A549 (cell line): ENCODE data around the gene GMNN. TPM values are rescaled to one million over a fixed set of nuclear protein-coding genes. Genes with fewer than 3 reads are reported as not detected.

Experiments used
- ATAC-seq, 2 experiments: fragments of 200-7000 bp in 1 of 2; fragments of >200 bp in 1 of 2; cut with Nextera tagmentation in 1 of 2; cut with Tn5 transposase in 1 of 2; 3 replicates each; pipeline versions ENCODE4 v1.8.0 to v1.9.1; 2018 to 2020; ENCODE audit warnings: mild to moderate bottlenecking in 1 of 2, moderate library complexity in 1 of 2
- CTCF ChIA-PET: fragments of 300-600 bp; sonication (Branson Sonifier 250); formaldehyde crosslinking; extraction: SDS; loops from one replicate; lab custom pipeline; 2021; ENCODE audit warnings: antibody characterized with exemption, inconsistent platforms; lab: Yijun Ruan, JAX
- POLR2A ChIA-PET: fragments of 350-600 bp; formaldehyde crosslinking; extraction: SDS; loops from one replicate; lab custom pipeline; 2021; ENCODE audit warnings: antibody characterized with exemption, inconsistent platforms; lab: Yijun Ruan, JAX
- DNase-seq, 2 experiments: peaks; one replicate each; pipeline versions ENCODE4 v3.0.0 to v3.0.0-alpha.2; 2011 to 2016; ENCODE audit warnings: low read depth in 1 of 2, low spot score in 1 of 2
- FAIRE-seq: peaks from 2 replicates; lab custom pipeline; 2011; peaks lifted over from hg19 to GRCh38; lab: Jason Lieb, UNC
- H3K27ac ChIP-seq, 2 experiments: fragments of >200 bp; sonication (Bioruptor Twin); formaldehyde crosslinking; 3 replicates each; pipeline ENCODE4 v1.5.1; 2016 to 2017
- H3K4me1 ChIP-seq: fragments of >200 bp; sonication (Bioruptor Twin); formaldehyde crosslinking; 3 replicates; pipeline ENCODE4 v1.6.1; 2016
- H3K4me2 ChIP-seq: fragments of >200 bp; sonication (Bioruptor Twin); formaldehyde crosslinking; 3 replicates; pipeline ENCODE4 v1.6.1; 2016
- H3K4me3 ChIP-seq: fragments of >200 bp; sonication (Bioruptor Twin); formaldehyde crosslinking; 3 replicates; pipeline ENCODE4 v1.5.1; 2016
- H3K9me3 ChIP-seq: fragments of >200 bp; sonication (Bioruptor Twin); formaldehyde crosslinking; 3 replicates; pipeline ENCODE4 v1.6.1; 2016
- BHLHE40 ChIP-seq: IDR thresholded peaks from 2 replicates; pipeline ENCODE4 v1.6.1; 2012; ENCODE audit warnings: low read depth, low read length, inconsistent platforms
- EHF ChIP-seq: fragments of 250-450 bp; sonication (Bioruptor Pico); IDR thresholded peaks from 2 replicates; pipeline ENCODE4 v1.5.0; 2020; ENCODE audit warnings: mild to moderate bottlenecking
- EP300 ChIP-seq, 2 experiments: fragments of >200 bp; sonication (Bioruptor Twin); formaldehyde crosslinking; IDR thresholded peaks; 2 replicates in 1 of 2; 3 replicates in 1 of 2; pipeline ENCODE4 v1.6.1; 2016 to 2017
- FOSB ChIP-seq: fragments of 250-450 bp; sonication (Bioruptor Pico); IDR thresholded peaks from 2 replicates; pipeline ENCODE4 v1.5.0; 2020; ENCODE audit warnings: mild to moderate bottlenecking, moderate library complexity
- FOSL2 ChIP-seq, 2 experiments: fragments of 450-650 bp in 1 of 2; fragments of >200 bp in 1 of 2; sonication (Bioruptor Twin) in 1 of 2; formaldehyde crosslinking; IDR thresholded peaks; 2 replicates each; pipeline versions ENCODE4 v1.5.0 to v1.6.1; 2016 to 2020; ENCODE audit warnings: mild to moderate bottlenecking in 1 of 2, moderate library complexity in 1 of 2
- FOXS1 ChIP-seq: fragments of 250-450 bp; sonication (Bioruptor Pico); IDR thresholded peaks from 2 replicates; pipeline ENCODE4 v1.5.0; 2020; ENCODE audit warnings: mild to moderate bottlenecking, moderate library complexity
- HOXA7 ChIP-seq: fragments of 250-450 bp; sonication (Bioruptor Pico); IDR thresholded peaks from 2 replicates; pipeline ENCODE4 v1.5.0; 2020; ENCODE audit warnings: mild to moderate bottlenecking, moderate library complexity
- HOXB5 ChIP-seq: fragments of 250-450 bp; sonication (Bioruptor Pico); IDR thresholded peaks from 2 replicates; pipeline ENCODE4 v1.5.0; 2020; ENCODE audit warnings: mild to moderate bottlenecking, moderate library complexity
- JUN ChIP-seq, 2 experiments: fragments of >200 bp; sonication (Bioruptor Twin); formaldehyde crosslinking; IDR thresholded peaks; 2 replicates in 1 of 2; 3 replicates in 1 of 2; pipeline ENCODE4 v1.6.1; 2016 to 2017
- JUNB ChIP-seq: fragments of >200 bp; sonication (Bioruptor Twin); formaldehyde crosslinking; IDR thresholded peaks from 2 replicates; pipeline ENCODE4 v1.6.1; 2016
- MAFK ChIP-seq: fragments of 450-650 bp; IDR thresholded peaks from 2 replicates; pipeline ENCODE4 v1.6.1; 2014; ENCODE audit not compliant: partially characterized antibody
- MAZ ChIP-seq: fragments of 150-350 bp; IDR thresholded peaks from 2 replicates; pipeline ENCODE4 v1.6.1; 2014; ENCODE audit warnings: antibody characterized with exemption, low read depth, low read length, borderline replicate concordance
- NR3C1 ChIP-seq: fragments of >200 bp; sonication (Bioruptor Twin); formaldehyde crosslinking; IDR thresholded peaks from 3 replicates; pipeline ENCODE4 v1.6.1; 2017
- PHF8 ChIP-seq: fragments of 200-600 bp; sonication (generic); IDR thresholded peaks from 2 replicates; pipeline ENCODE4 v1.6.1; 2016; ENCODE audit warnings: low read depth, mild to moderate bottlenecking, antibody characterized with exemption, moderate library complexity, borderline replicate concordance
- POLR2A ChIP-seq: IDR thresholded peaks from 2 replicates; pipeline ENCODE4 v1.6.1; 2012; ENCODE audit warnings: mild to moderate bottlenecking, low read length
- POLR2AphosphoS2 ChIP-seq: conservative IDR thresholded peaks from 2 replicates; pipeline ENCODE4 v1.6.1; 2012; ENCODE audit warnings: low read length, improper control_type of control experiment, inconsistent platforms
- RARB ChIP-seq: fragments of 250-450 bp; sonication (Bioruptor Pico); IDR thresholded peaks from 2 replicates; pipeline ENCODE4 v1.8.0; 2021; ENCODE audit warnings: mild to moderate bottlenecking, moderate library complexity
- RCOR1 ChIP-seq: fragments of 150-350 bp; IDR thresholded peaks from 2 replicates; pipeline ENCODE4 v1.6.1; 2014; ENCODE audit warnings: antibody characterized with exemption, low read length, low read depth
- RFX5 ChIP-seq: fragments of 450-650 bp; IDR thresholded peaks from 2 replicates; pipeline ENCODE4 v1.7.1; 2014; ENCODE audit warnings: antibody characterized with exemption, mild to moderate bottlenecking, moderate library complexity
- SMC3 ChIP-seq: fragments of >200 bp; sonication (Bioruptor Twin); formaldehyde crosslinking; IDR thresholded peaks from 3 replicates; pipeline ENCODE4 v1.6.1; 2018; ENCODE audit warnings: inconsistent platforms
- WGBS: methylation state at CpG from one replicate; pipeline ENCODE4 v1.1.6; 2017; ENCODE audit errors: missing lambda C conversion rate; 5-methylcytosine and 5-hydroxymethylcytosine counted together
- polyA plus RNA-seq, 4 experiments: library from polyadenylated mRNA; depleted of rRNA in 3 of 4; stranded (reverse); fragments of >200 nt; fragmentation: RNase III in 1 of 4; extraction: RNeasy Plus Mini Kit Qiagen cat#74134 plus additional on column Dnase treatment in 1 of 4; gene quantifications; 2 replicates in 3 of 4; 3 replicates in 1 of 4; pipeline ENCODE4 v1.2.3, GENCODE V29; 2011 to 2017
- TF ChIP-seq, protein P1 (sequence below): fragments of 150-350 bp; IDR thresholded peaks from 2 replicates; pipeline ENCODE4 v1.6.1; 2014; ENCODE audit warnings: low read depth, mild to moderate bottlenecking, low read length
- TF ChIP-seq, protein P2 (sequence below): fragments of 250-450 bp; sonication (Bioruptor Pico); IDR thresholded peaks from 2 replicates; pipeline ENCODE4 v1.5.0; 2020; ENCODE audit warnings: low read depth, mild to moderate bottlenecking, moderate library complexity

The GMNN gene
- polyA plus RNA-seq, 2 of the 4 experiments (the other 2 are of a cell fraction), result 59.2 to 59.4 TPM

DNA sequence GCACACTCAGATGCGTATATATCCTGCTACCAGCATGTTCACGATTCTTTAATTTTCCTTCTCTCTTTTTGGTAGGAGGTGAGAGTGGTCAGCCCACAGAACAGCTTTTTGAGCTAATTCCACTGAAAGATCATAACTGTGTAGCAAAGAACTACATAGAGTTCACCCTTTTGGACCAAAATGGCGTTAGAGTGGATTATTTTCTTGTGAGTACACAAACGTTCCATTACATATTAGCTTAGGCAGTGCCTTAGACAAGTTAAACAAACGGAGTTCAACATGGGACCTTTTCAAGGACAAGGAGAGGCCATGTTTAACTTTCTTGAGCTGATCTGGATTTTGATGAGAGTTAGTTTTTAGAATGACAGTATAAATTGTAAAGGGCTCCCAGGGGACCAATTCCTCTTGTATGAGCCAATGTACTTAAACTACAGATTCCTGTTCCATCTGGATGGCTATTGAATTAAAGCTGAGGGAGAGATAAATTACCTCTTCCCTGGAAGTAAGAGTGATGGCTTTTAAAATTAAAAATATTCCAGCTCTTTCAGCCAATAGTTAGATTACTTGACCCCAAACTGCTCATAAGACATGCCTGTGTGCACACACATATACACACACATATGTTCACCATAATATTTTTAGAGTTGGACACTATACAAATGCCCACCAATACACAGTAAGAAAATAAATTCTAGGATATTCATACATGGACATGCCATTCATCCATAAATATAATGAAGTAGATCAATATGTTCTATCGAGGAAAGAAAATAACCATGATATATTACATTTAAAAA, 49.6 kb downstream of the GMNN start:
- ChIA-PET CTCF (interaction anchor here (2.1 kb wide), 1 partner anchor 26 kb away, joined by 6 read pairs; the partner anchor contains the start of gene ARMH2), POLR2A (no interaction called here)

GRCh38 chr6:24825130-24825630, 50.4 kb downstream of the GMNN start:
- H3K4me1 ChIP-seq, result peaks cover 3% of the 10 kb centered on the region; the same call in 2 of the 3 replicates
- TF ChIP-seq RFX5 (no peak), PHF8 (no peak), JUN (IDR thresholded peaks at IDR 0.05) (no peak), HOXB5 (no peak), SMC3 (no peak)
- POLR2A ChIA-PET, result no interaction called here
- 75% methylated on average over 2 of the region's 2 CpGs for WGBS
- H3K9me3 ChIP-seq, result no peaks in the 10 kb centered on the region
- no peak overlapping the region for H3K4me3 ChIP-seq
- CTCF ChIA-PET, result interaction anchor here (2.1 kb wide), 1 partner anchor 27 kb away, joined by 6 read pairs; the partner anchor contains the start of gene ARMH2
- no peak overlapping the region for H3K27ac ChIP-seq
- DNase-seq (no peak), FAIRE-seq (no peak), ATAC-seq (no peak)
- no peak overlapping the region for H3K4me2 ChIP-seq

More for the DNA sequence above, 49.6 kb downstream of the GMNN start:
- Histone ChIP-seq H3K9me3 (no peaks in the 10 kb centered on the region), H3K27ac (no peak overlapping the region), H3K4me1 (peaks cover 3% of the 10 kb centered on the region; the same call in 2 of the 3 replicates), H3K4me2 (no peak overlapping the region), H3K4me3 (no peak overlapping the region)
- 56% methylated on average over 6 of the region's 6 CpGs for WGBS
- ATAC-seq (no peak), DNase-seq (no peak), FAIRE-seq (no peak)
- TF ChIP-seq POLR2A, result no peak
- TF ChIP-seq FOXS1 (CRISPR knock-in tag), result no peak
- no peak for TF ChIP-seq HOXA7 (CRISPR knock-in tag)
- no peak for TF ChIP-seq POLR2AphosphoS2
- no peak for TF ChIP-seq FOSL2 (IDR thresholded peaks at IDR 0.05)
- TF ChIP-seq FOSL2 (CRISPR knock-in tag; IDR thresholded peaks at IDR 0.05), result no peak
- no peak for TF ChIP-seq MAFK
- no peak for TF ChIP-seq EHF
- TF ChIP-seq FOSB (CRISPR knock-in tag), result no peak
- no peak for TF ChIP-seq NR3C1
- TF ChIP-seq MAZ, result no peak
- TF ChIP-seq SMC3, result no peak
- TF ChIP-seq, protein P1, sequence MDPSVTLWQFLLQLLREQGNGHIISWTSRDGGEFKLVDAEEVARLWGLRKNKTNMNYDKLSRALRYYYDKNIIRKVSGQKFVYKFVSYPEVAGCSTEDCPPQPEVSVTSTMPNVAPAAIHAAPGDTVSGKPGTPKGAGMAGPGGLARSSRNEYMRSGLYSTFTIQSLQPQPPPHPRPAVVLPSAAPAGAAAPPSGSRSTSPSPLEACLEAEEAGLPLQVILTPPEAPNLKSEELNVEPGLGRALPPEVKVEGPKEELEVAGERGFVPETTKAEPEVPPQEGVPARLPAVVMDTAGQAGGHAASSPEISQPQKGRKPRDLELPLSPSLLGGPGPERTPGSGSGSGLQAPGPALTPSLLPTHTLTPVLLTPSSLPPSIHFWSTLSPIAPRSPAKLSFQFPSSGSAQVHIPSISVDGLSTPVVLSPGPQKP, result no peak
- no peak for TF ChIP-seq RCOR1

GRCh38 chr6:24827162-24827561, 52.4 kb downstream of the GMNN start:
- 71% methylated on average over 3 of the region's 3 CpGs for WGBS

More at GRCh38 chr6:24827162-24827561, 52.4 kb downstream of the GMNN start:
- no peak overlapping the region for H3K4me2 ChIP-seq
- H3K27ac ChIP-seq, result no peak overlapping the region
- FAIRE-seq (no peak), ATAC-seq (peak; percentile 39 to 74; a peak in 4 of 6 replicates), DNase-seq (peak in 1 of 2 experiments; percentile 18)
- POLR2A ChIA-PET, result no interaction called here
- CTCF ChIA-PET, result interaction anchor here (1.3 kb wide), 1 partner anchor 29 kb away, joined by 4 read pairs; no protein-coding TSS in a partner anchor
- peaks cover 3% of the 10 kb centered on the region; the same call in 2 of the 3 replicates for H3K4me1 ChIP-seq
- no peak overlapping the region for H3K4me3 ChIP-seq
- TF ChIP-seq BHLHE40 (no peak), JUNB (no peak), EP300 (IDR thresholded peaks at IDR 0.05) (no peak), POLR2A (no peak), RARB (no peak), RCOR1 (no peak), FOSB (CRISPR knock-in tag) (no peak)
- TF ChIP-seq, protein P2, sequence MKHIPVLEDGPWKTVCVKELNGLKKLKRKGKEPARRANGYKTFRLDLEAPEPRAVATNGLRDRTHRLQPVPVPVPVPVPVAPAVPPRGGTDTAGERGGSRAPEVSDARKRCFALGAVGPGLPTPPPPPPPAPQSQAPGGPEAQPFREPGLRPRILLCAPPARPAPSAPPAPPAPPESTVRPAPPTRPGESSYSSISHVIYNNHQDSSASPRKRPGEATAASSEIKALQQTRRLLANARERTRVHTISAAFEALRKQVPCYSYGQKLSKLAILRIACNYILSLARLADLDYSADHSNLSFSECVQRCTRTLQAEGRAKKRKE (CRISPR knock-in tag), result no peak
- TF ChIP-seq, all 56 proteins: peak for 0
- no peaks in the 10 kb centered on the region for H3K9me3 ChIP-seq
